HG03575 (cell line): Measurements from ENCODE around the gene SYMPK.
"Not testable (repeated sequence)": the region's sequence is repeated elsewhere in the genome, so short reads cannot be mapped to it uniquely, and the experiment has no call there.

Source experiments
- ATAC-seq: cut with Tn5 transposase; IDR thresholded peaks from one replicate; pipeline ENCODE4 v1.9.1; 2021; ENCODE audit not compliant: unreplicated experiment, insufficient number of reproducible peaks, low FRiP score; ENCODE audit errors: extremely low read depth

SYMPK gene

DNA sequence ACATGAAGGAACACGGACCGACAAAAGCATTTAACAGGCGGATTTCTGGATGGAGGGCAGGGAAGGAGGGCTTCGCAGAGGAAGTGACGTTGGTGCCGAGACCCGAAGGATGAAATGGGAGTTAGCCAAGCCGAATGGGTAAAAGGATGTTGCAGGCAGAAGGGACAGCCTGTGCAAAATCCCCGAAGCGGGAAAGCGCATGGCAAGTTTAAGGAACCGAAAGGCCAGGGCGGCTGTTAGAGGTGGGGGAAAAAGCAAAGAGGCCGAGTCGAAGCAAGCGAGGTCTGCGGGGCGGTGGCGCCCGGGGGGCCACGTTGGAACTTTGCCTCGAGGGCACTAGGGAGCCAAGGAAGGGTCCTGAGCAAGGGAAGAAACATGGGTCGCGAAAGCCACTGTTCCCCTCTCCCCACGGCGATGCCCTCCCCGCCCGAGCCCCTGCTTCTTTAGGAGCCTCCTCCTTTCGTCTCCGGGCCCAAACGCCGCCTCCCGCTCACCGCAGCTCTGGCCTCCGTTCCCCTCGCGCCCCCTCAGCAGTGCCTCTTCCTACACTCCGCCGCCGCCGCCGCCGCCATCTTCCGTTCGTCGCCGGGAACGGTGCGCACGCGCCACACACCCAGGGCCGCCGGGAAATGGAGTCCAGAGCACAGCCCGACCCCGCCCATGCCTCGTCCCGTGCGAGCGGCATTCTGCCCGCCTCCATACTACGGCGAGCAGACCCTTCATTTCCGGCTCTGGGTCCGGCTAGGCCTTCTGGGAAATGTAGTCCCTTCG lies at the start of gene SYMPK:
TSS of gene SYMPK (minus strand) at position 584 of the 771 bp plus-strand sequence. CDS start 8,652 bp downstream, outside the sequence.
- ATAC-seq, result peak; percentile 45

DNA sequence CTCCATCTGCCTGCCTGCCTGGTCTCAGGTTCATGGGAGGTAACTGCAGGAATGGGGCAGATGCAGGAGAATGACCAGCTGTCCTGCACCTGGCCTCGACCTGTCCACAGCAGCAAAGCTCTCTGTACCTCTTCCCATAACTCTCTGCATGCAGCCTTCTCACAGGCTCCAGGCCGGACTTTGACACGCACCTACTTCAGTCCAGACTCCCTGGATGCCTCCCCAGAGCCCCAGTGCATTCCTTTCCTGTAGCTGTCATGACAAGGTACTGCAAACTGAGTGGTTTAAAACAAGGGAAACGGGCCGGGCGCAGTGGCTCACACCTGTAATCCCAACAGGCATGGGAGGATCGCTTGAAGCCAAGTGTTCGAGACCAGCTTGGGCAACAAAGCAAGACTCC lies 48.3 kb upstream of the SYMPK start:
- ATAC-seq, result no peak

DNA sequence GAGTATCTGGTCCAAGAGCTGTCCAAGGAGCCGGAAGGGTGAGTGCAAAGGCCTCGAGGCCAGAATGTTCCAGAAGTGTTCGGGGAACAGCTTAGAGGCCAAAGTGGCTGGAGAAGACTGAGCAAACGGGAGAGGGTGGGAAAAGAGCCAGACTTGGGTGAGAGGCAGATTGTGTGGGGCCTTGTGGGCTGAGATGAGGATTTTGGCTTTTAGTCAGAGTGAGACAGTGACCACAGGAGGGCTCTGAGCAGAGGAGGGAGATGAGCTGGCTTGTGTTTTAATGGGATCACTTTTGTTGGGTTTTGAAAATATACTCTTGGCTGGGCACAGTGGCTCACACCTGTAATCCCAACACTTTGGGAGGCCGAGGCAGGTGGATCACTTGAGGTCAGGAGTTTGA lies 46.0 kb upstream of the SYMPK start:
- ATAC-seq, result no peak

GRCh38 chr19:45906221-45906620 lies 43.3 kb upstream of the SYMPK start:
- no peak for ATAC-seq

- ATAC-seq, result no peak
Measured at GRCh38 chr19:45905011-45905410, 42.1 kb upstream of the SYMPK start.

GRCh38 chr19:45902651-45903625 lies 40.0 kb upstream of the SYMPK start:
- peak; percentile 59 for ATAC-seq

- ATAC-seq, result no peak
Measured at GRCh38 chr19:45901912-45902650, 39.1 kb upstream of the SYMPK start, which contains the start of gene MYPOP. MYPOP (minus strand) TSS chr19:45902613; CDS start chr19:45901773, 840 bp downstream.

GRCh38 chr19:45901432-45901911 lies 38.5 kb upstream of the SYMPK start:
- no peak for ATAC-seq

GRCh38 chr19:45900738-45901431 lies 37.9 kb upstream of the SYMPK start:
- ATAC-seq, result no peak

- no peak for ATAC-seq
Measured at GRCh38 chr19:45899919-45900589, 37.1 kb upstream of the SYMPK start.

DNA sequence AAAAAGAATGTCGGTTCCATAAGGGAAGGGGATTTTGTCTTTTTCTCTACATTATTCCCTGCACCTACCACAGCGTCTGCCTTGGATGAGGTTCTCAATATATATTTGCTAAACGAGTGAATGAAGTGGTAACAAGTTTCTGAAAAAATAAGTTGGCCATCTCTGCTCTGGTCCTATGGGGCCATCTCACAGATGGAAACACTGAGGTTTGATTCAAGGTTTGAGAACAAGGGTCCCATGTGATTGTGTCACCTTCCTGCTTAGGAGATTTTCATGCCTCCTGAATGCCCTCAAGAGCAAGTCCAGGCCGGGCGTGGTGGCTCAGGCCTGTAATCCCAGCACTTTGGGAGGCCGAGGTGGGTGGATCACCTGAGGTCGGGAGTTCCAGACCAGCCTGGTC lies 36.3 kb upstream of the SYMPK start:
- ATAC-seq, result no peak

- ATAC-seq, result no peak
Measured at GRCh38 chr19:45897261-45897812, 34.4 kb upstream of the SYMPK start.

DNA sequence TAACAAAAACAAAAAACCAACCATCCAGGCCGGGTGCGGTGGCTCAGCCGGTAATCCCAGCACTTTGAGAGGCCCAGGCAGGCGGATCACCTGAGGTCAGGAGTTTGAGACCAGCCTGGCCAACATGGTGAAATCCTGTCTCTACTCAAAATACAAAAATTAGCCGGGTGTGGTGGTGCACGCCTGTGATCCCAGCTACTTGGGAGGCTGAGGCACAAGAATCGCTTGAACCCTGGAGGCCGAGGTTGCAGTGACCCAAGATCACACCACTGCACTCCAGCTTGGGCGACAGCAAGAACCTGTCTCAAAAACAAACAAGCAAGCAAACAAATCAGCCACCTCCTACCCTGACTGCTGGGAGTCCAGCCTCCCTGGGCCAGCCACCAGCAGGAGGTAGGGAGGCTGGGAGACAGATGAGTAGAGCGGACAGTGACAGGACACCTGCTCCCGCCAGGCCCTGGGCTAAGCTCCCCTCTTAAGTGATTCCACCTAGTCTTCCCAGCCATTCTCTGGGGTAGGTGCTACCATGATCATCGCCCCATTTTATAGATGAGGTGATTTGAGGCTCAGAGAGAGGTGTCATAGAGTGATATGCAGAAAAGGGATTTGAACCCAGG lies 33.1 kb upstream of the SYMPK start:
- ATAC-seq, result not testable (repeated sequence)

DNA sequence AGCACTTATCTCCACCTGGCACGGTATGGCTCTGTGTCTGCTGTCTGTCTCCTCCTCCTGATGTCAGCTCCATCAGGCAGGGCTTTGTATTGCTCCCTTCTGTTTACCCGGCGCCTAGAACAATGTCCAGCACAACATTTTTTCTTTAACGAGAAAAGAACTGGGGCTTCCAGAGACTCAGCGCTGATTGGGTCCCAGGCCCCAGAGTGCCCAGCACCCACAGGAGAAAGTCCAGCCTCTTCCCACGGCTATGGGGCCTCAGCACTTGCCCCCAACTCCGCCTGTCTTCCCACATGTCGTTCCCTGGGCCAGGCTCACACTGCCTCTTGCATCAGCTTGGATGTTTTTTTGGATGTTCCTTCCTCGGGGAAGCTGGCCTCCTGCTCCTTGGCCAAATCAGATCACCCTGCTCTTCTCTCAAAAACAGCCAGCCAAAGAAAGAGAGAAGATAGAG lies 32.6 kb upstream of the SYMPK start:
- no peak for ATAC-seq

- no peak for ATAC-seq
Measured at GRCh38 chr19:45890877-45891276, 27.9 kb upstream of the SYMPK start.

DNA sequence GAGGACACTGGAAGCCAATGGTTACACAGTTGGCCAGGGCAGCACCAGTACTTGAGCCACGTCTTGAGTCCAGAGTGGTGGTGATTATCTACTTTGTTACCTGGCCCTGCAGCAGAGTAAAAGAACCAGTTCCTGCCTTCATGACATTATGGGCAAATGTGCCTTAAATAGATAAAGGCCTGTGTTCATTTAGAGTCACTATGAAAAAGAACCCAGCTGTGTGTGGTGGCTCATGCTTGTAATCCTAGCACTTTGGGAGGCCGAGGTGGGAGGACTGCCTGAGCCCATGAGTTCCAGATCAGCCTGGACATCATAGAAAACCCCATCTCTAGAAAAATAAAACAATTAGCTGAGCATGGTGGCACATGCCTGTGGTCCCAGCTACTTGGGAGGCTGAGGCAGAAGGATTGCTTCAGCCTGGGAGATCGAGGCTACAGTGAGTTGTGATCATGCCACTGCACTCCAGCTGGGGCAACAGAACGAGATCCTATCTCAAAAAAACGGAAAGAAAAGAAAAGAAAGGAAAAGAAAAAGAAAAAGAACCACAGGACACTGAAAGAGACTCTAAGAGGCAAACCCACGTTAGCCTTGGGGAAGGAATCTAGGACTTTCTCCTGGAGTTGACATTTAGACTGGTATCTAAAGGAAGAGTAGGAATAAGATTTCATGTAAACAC lies 26.4 kb upstream of the SYMPK start:
- ATAC-seq, result no peak
